ENCODE results near the gene M1AP.

DNA sequence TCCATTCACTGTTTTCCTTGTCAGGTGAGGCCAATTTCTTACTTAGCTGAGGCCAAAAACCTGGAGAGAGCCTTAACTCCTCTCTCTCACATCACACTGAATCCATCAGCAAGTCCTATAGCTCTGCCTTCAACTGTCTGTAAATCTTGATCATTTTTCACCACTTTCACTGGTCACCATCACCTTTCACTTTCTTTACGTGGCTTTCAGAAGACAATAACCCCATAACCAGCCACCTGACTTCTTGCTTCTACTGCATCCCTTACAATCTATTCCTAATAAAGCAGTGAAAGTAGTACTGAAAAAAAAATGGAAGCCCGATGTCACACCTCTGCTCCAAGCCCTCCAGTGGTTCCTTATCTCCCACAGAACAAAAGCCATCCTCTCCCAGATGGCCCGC lies 102.1 kb downstream of the M1AP start:
- TF ChIP-seq POLR2A (IDR thresholded peaks at IDR 0.05) (no peak), POLR2AphosphoS5 (IDR thresholded peaks at IDR 0.05) (no peak)
- TF ChIP-seq, protein P1, sequence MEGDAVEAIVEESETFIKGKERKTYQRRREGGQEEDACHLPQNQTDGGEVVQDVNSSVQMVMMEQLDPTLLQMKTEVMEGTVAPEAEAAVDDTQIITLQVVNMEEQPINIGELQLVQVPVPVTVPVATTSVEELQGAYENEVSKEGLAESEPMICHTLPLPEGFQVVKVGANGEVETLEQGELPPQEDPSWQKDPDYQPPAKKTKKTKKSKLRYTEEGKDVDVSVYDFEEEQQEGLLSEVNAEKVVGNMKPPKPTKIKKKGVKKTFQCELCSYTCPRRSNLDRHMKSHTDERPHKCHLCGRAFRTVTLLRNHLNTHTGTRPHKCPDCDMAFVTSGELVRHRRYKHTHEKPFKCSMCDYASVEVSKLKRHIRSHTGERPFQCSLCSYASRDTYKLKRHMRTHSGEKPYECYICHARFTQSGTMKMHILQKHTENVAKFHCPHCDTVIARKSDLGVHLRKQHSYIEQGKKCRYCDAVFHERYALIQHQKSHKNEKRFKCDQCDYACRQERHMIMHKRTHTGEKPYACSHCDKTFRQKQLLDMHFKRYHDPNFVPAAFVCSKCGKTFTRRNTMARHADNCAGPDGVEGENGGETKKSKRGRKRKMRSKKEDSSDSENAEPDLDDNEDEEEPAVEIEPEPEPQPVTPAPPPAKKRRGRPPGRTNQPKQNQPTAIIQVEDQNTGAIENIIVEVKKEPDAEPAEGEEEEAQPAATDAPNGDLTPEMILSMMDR (IDR thresholded peaks at IDR 0.05): no peak
